SU-DHL-6 (cell line): ENCODE data around the gene PLEKHA5.

ENCODE experiments used
- H2AFZ ChIP-seq: fragments of 200-600 bp; sonication (generic); 2 replicates; pipeline ENCODE4 v1.6.1; 2014; ENCODE audit warnings: low read depth, mild to moderate bottlenecking, moderate library complexity, mixed read lengths, antibody characterized with exemption, low read length; ENCODE audit not compliant: severe bottlenecking
- H3F3A ChIP-seq: fragments of 200-600 bp; shearing (Covaris generic); 2 replicates; pipeline ENCODE4 v1.6.0; 2016; ENCODE audit warnings: antibody characterized with exemption, mild to moderate bottlenecking; ENCODE audit not compliant: insufficient read depth
- H3K27ac ChIP-seq: fragments of 200-600 bp; sonication (generic); 2 replicates; pipeline ENCODE4 v1.5.1; 2016; ENCODE audit warnings: low read depth, mild to moderate bottlenecking, low read length, moderate library complexity, mixed read lengths
- H3K27me3 ChIP-seq: fragments of 200-600 bp; sonication (generic), shearing (Covaris generic); 2 replicates; pipeline ENCODE4 v1.6.0; 2014; ENCODE audit warnings: mild to moderate bottlenecking, low read length
- H3K36me3 ChIP-seq: fragments of 200-600 bp; sonication (generic); 2 replicates; pipeline ENCODE4 v1.6.1; 2014; ENCODE audit warnings: mild to moderate bottlenecking, low read length, mixed read lengths
- H3K4me2 ChIP-seq: fragments of 300-600, 200-600 bp; shearing (Covaris generic), sonication (generic); 2 replicates; pipeline ENCODE4 v1.6.0; 2014; ENCODE audit warnings: low read length, low read depth, mild to moderate bottlenecking; ENCODE audit not compliant: poor library complexity, severe bottlenecking
- H3K4me3 ChIP-seq: fragments of 200-600 bp; sonication (generic); 2 replicates; pipeline ENCODE4 v1.5.1; 2014; ENCODE audit warnings: antibody characterized with exemption, low read length, mild to moderate bottlenecking, mixed read lengths; ENCODE audit not compliant: insufficient read depth, poor library complexity, severe bottlenecking
- H3K79me2 ChIP-seq: fragments of 200-600 bp; sonication (generic); 2 replicates; pipeline ENCODE4 v1.6.1; 2014; ENCODE audit warnings: mild to moderate bottlenecking, low read length, moderate library complexity; ENCODE audit not compliant: insufficient read depth
- H3K9ac ChIP-seq: fragments of 200-600 bp; sonication (generic); 2 replicates; pipeline ENCODE4 v1.7.0; 2014; ENCODE audit warnings: mild to moderate bottlenecking, low read length
- H3K9me2 ChIP-seq: fragments of 200-600 bp; sonication (generic); replicated peaks from 2 replicates; pipeline ENCODE4 v1.6.1; 2014; ENCODE audit warnings: low read length; ENCODE audit not compliant: insufficient read depth
- H3K9me3 ChIP-seq: fragments of 200-600 bp; sonication (generic); 2 replicates; pipeline ENCODE4 v1.6.1; 2014; ENCODE audit warnings: low read length, mixed read lengths; ENCODE audit not compliant: insufficient read depth
- H4K20me1 ChIP-seq: fragments of 200-600 bp; sonication (generic); 2 replicates; pipeline ENCODE4 v1.6.1; 2014; ENCODE audit warnings: low read depth, mild to moderate bottlenecking, antibody characterized with exemption, low read length, moderate library complexity, mixed read lengths
- EZH2phosphoT487 ChIP-seq: fragments of 200-600 bp; sonication (generic), shearing (Covaris generic); conservative IDR thresholded peaks from 2 replicates; pipeline ENCODE4 v1.6.1; 2018; ENCODE audit warnings: mild to moderate bottlenecking, antibody characterized with exemption, low read length, moderate library complexity, mixed read lengths
- TF ChIP-seq, protein P1 (sequence below): fragments of 200-600 bp; sonication (generic); IDR thresholded peaks from one replicate; pipeline ENCODE4 v1.5.1; 2017; ENCODE audit warnings: antibody characterized with exemption, mild to moderate bottlenecking, low read length, moderate library complexity; ENCODE audit not compliant: insufficient read depth, poor library complexity, severe bottlenecking

The PLEKHA5 gene

GRCh38 chr12:19234171-19234704 is 104.7 kb downstream of the PLEKHA5 start:
- Histone ChIP-seq H3K4me3 (no peak overlapping the region), H4K20me1 (no peaks in the 10 kb centered on the region)

DNA sequence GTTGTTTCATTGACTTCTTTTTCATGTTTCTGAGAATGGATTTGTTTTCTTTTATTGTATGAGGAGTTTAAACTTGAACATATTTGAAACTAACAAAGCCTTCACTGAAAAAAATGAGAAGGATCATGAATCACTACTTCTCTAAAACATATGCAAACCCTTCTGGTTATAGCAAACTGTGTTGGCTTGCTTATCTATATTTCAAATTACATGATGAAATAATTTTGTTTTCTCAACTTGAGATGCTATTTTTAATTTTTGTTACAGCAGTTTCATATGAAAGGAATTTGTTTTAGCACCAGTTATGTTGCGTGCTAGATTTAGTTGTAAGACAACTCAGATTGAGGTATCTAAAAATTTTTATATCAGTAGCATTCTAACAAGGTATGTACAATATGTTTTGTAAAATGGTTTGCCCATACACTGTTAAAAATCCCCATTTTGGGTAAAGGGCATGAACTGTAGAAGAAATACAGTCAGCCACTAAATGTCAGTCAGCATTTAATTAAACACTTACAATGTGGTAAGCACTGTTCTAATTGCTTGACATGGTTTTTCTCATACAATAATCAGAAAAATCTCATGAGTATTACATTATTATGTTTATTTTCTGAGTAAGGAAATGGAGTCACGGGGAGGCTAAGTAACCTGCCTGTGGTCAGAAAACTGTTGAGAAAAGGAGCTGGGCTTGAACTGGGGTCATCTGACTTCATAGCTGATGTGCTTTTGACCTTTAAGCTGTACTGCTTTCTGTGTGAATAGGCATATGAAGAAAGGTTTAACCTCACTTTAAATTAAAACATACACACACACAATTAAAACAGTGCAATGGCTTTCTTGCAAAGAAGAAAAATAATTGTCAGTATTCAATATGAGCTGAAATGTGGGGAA is 105.7 kb downstream of the PLEKHA5 start:
- TF ChIP-seq, protein P1, sequence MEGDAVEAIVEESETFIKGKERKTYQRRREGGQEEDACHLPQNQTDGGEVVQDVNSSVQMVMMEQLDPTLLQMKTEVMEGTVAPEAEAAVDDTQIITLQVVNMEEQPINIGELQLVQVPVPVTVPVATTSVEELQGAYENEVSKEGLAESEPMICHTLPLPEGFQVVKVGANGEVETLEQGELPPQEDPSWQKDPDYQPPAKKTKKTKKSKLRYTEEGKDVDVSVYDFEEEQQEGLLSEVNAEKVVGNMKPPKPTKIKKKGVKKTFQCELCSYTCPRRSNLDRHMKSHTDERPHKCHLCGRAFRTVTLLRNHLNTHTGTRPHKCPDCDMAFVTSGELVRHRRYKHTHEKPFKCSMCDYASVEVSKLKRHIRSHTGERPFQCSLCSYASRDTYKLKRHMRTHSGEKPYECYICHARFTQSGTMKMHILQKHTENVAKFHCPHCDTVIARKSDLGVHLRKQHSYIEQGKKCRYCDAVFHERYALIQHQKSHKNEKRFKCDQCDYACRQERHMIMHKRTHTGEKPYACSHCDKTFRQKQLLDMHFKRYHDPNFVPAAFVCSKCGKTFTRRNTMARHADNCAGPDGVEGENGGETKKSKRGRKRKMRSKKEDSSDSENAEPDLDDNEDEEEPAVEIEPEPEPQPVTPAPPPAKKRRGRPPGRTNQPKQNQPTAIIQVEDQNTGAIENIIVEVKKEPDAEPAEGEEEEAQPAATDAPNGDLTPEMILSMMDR = no peak
- TF ChIP-seq EZH2phosphoT487 = no peak
- Histone ChIP-seq H3K9me2 (no peaks in the 10 kb centered on the region), H3K4me3 (no peak overlapping the region), H3K36me3 (no peaks in the 10 kb centered on the region), H3K27ac (no peak overlapping the region), H3K9ac (no peak overlapping the region), H3F3A (no peaks in the 10 kb centered on the region), H3K27me3 (no peaks in the 10 kb centered on the region), H2AFZ (no peak overlapping the region), H4K20me1 (no peaks in the 10 kb centered on the region), H3K79me2 (no peaks in the 10 kb centered on the region), H3K9me3 (no peaks in the 10 kb centered on the region), H3K4me2 (no peak overlapping the region)

More at GRCh38 chr12:19234171-19234704, 104.7 kb downstream of the PLEKHA5 start:
- H3F3A ChIP-seq = no peaks in the 10 kb centered on the region
- no peak overlapping the region for H2AFZ ChIP-seq
- no peak for TF ChIP-seq EZH2phosphoT487
- TF ChIP-seq, protein P1 = no peak
- H3K4me2 ChIP-seq = no peak overlapping the region
- no peak overlapping the region for H3K9ac ChIP-seq
- no peak overlapping the region for H3K27ac ChIP-seq
- no peaks in the 10 kb centered on the region for H3K9me3 ChIP-seq
- no peaks in the 10 kb centered on the region for H3K79me2 ChIP-seq
- H3K27me3 ChIP-seq = no peaks in the 10 kb centered on the region
- no peaks in the 10 kb centered on the region for H3K36me3 ChIP-seq
- no peaks in the 10 kb centered on the region for H3K9me2 ChIP-seq

DNA sequence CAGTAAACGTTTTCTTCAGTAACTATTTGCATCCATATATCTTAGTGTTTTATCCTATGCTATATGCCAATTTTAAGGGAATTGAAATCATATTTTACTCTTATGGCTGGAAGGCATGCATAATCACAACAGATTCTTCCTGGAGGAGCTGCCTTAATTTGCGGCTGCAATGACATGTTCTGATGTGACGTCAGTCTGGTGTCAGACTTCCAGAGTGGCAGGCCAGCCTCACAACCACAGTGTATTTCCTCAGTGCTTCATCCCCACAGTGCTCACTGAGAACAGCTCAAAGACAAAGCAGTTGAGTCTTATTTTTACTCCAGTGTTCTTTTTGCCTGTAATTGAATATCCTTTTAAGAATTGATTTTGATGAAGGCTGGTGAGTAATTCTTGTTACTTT is 107.1 kb downstream of the PLEKHA5 start:
- Histone ChIP-seq H3K9me2 (no peaks in the 10 kb centered on the region), H4K20me1 (no peaks in the 10 kb centered on the region), H3K9me3 (no peaks in the 10 kb centered on the region), H3K4me3 (no peak overlapping the region), H3K27me3 (no peaks in the 10 kb centered on the region), H3K9ac (no peak overlapping the region), H3K27ac (no peak overlapping the region), H3K4me2 (no peak overlapping the region), H3K36me3 (no peaks in the 10 kb centered on the region), H3K79me2 (no peaks in the 10 kb centered on the region), H2AFZ (no peak overlapping the region), H3F3A (no peaks in the 10 kb centered on the region)
- no peak for TF ChIP-seq EZH2phosphoT487
- TF ChIP-seq, protein P1 = no peak
